Umbilical cord (tissue), 2 donors: ENCODE measurements around the gene FTSJ1. TPM values are rescaled to one million over a fixed set of nuclear protein-coding genes. Genes with fewer than 3 reads are reported as not detected.
"Not testable (repeated sequence)": the region's sequence is repeated elsewhere in the genome, so short reads cannot be mapped to it uniquely, and the experiment has no call there.

ENCODE experiments used
- DNase-seq: peaks from one replicate; pipeline ENCODE4 v3.0.0-alpha.2; 2015; ENCODE audit warnings: low spot score
- total RNA-seq: library from RNA; depleted of rRNA; stranded (reverse); fragments of >200 nt; gene quantifications from one replicate; pipeline ENCODE4 v1.2.3, GENCODE V29; 2014; ENCODE audit warnings: low replicate concordance; ENCODE audit not compliant: insufficient read depth

FTSJ1 gene
- 27.7 TPM for total RNA-seq

GRCh38 chrX:48475774-48476577 is at the start of gene FTSJ1:
Gene FTSJ1, plus strand, starts transcription at chrX:48476199. Its CDS starts 1,849 bp downstream, at chrX:48478048.
- peak; percentile 92 for DNase-seq

DNA sequence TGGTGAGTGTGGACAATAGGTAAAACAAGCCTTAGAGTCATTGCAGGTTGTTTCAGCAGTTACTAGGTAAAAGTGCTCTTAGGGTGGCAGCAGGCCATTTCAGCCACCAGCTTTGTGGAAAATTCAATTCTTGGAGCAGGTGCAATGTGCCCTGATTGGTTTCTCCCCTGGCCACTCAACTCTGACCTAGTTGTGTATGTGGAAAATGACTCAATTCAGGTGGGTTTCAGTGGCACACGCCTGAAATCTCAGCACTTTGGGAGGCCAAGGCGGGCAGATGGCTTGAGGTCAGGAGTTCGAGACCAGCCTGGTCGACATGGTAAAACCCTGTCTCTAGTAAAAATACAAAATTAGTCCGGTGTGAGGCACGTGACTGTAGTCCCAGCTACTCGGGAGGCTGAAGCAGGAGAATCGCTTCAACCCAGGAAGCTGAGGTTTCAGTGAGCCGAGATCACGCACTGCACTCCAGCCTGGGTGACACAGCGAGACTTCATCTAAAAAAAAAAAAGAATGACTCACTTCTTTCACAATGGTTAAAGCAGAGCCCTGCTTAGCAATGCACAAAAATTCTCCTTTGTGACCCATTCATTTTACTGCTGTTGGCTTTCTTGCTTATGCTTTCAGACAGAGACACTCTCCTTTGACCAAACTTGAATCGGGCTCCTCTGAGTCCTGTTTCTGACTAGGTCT is 48.8 kb upstream of the FTSJ1 start:
- not testable (repeated sequence) for DNase-seq

DNA sequence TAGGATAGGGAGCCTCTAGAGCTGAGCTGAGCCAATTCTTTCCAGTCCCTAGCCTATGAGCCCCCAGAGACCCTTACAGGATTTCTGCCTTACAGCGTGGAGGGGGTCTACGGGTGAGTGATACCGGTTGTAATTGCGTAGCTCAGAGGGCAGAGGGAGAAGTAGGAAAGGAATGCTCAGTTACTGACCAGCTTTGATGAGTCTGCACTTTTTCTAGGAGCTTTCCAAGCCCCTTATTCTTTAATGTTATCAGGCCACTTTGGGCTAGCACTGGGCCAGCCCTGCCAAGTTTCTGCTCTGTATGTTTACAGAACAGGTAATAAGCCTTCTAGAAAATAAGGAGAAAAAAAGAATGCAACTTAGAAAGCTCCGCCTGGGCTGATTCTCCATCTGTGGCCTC is 46.4 kb upstream of the FTSJ1 start:
- DNase-seq: not testable (repeated sequence)

GRCh38 chrX:48430166-48430565 is 45.8 kb upstream of the FTSJ1 start:
- DNase-seq: not testable (repeated sequence)

GRCh38 chrX:48433713-48434112 is 42.3 kb upstream of the FTSJ1 start:
- not testable (repeated sequence) for DNase-seq

- DNase-seq: not testable (repeated sequence)
Measured at GRCh38 chrX:48447201-48447600, 28.8 kb upstream of the FTSJ1 start.

DNA sequence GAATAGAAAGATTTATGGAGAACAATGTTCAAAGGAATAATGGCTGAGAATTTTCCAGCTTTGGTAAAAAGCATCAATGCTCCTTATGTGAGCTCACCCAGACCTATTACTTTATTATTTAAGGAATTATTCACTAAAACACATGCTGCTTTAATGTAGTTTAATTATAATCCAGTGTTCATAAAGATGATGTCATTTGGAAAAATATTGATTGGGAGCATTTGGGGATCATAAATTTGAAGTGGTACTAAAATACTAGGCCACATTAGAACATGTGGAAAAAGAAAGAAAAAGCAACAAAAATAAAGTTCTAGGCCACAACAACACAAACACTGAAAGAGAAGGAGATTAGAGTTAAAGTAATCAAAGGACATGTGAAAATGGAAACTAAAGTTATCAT is 25.9 kb upstream of the FTSJ1 start:
- no peak for DNase-seq

GRCh38 chrX:48451708-48452107 is 24.3 kb upstream of the FTSJ1 start:
- no peak for DNase-seq

DNA sequence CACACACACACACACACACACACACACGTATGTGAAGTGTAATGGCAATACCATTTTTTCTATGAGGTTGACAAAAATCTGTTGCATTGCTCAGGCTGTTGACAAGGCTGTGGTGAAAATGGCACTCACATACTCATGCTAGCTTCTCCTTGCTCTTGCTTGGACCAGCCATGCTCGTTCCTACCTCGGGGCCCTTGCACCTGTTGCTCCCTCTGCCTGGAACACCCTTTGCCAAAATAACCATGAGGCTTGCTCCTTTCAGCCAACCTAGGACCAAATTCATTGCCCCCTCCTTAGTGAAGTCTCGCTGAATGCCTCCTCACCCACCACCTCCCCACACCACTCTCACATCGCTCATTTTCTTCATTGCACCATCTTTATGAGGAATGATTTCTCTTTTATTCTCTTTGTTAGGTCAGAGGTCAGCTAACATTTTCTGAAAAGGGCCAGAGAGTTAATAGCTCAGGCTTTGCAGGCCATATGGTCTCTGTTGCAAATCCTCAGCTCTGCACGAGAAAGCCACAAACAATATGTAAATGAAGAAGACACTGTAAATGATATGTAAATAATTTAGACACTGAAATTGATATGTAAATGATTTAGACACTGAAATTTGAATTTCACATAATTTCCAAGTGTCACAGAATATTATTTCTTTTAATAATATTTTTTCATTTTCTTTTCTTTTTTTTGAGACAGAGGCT is 19.2 kb upstream of the FTSJ1 start:
- no peak for DNase-seq

- no peak for DNase-seq
Measured at GRCh38 chrX:48458711-48459110, 17.3 kb upstream of the FTSJ1 start.

DNA sequence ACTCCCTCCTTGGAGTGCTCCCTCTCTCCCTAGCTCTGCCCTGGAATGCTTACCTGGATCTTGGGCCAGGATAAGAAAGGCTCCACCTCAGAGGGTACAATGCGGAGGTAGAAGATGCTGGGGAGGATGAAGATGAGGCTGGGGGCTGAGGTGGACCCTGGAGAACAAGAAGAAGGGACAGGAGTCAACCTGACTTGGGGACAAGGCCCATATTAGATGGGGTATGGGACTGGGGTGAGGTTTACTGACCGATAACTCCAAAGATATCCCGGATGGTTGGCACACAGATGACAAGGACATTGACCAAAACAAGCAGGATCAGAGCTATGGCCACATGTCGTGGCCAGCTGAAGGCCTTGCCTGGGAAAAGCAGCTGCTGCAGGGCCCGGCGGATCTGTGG is 16.5 kb upstream of the FTSJ1 start:
- no peak for DNase-seq

DNA sequence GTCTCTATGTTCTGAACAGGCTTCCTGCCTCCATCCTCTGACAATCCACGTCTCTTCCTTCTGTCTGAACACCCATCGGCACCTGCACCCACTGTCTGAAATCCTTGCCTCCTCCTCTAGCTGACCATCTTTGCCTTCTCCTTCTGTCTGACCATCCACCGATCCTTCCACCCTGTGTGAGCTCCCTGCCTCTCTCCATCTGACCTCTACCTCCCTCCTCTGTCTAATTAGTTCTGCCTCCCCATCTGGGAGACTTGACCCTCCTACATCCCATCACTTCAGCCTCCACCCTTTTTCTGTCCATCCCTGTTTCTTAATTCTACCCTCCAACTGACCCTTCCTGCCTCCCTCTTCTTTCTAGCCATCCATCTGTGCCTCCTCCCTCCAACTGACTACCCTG is 16.0 kb upstream of the FTSJ1 start:
- DNase-seq: no peak

GRCh38 chrX:48460606-48461005 is 15.4 kb upstream of the FTSJ1 start:
- no peak for DNase-seq

- DNase-seq: no peak
Measured at GRCh38 chrX:48461830-48462229, 14.2 kb upstream of the FTSJ1 start.

- peak; percentile 18 for DNase-seq
Measured at GRCh38 chrX:48465336-48465933, 10.6 kb upstream of the FTSJ1 start.

- DNase-seq: no peak
Measured at GRCh38 chrX:48466696-48467095, 9.3 kb upstream of the FTSJ1 start.

DNA sequence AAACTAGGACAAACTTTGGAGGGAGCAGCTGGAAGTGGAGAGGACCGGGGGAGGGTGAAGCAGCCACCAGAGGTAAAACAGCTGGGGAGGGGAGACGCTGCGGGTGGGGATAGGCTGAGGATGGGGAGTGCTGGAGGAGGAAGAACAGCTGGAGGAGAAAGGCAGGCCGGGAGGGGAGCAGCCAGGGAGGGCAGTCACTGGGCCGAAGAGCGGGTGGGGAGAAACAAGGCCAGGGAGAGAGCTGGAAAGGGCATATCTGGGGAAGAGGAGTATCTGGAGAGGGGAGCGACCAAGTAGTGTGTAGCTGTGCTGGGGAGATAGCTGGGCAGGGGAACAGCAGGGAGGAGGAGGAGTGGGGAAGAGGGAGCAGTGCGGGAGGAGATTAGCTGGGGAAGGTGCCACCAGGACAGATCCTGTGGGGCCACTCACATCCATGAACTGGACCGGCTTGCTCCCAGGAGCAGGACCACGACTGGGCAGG is 8.7 kb upstream of the FTSJ1 start:
- peak; percentile 15 for DNase-seq

DNA sequence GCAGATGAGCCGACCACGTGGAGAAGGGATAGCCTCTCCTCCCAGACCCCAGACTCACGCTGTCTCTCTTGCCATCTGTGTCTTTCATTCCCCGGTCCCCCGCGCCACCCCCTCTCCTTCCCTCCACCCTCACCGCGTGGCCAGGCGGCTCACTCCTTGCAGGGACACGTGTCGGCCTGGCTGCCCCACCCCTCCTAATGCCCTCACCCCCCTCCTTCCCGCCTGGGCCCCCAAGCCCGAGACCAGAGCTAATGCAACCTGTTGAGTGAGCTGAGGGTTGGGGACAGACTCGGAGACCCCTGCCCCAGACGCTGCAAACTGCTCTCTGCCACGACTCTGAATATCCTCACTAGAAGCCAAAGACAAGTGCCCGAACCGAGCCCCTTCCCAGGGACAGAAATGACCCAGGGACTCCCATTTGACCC is 7.7 kb upstream of the FTSJ1 start:
- DNase-seq: no peak

- peak; percentile 1 for DNase-seq
Measured at GRCh38 chrX:48468693-48469691, 7.0 kb upstream of the FTSJ1 start.

DNA sequence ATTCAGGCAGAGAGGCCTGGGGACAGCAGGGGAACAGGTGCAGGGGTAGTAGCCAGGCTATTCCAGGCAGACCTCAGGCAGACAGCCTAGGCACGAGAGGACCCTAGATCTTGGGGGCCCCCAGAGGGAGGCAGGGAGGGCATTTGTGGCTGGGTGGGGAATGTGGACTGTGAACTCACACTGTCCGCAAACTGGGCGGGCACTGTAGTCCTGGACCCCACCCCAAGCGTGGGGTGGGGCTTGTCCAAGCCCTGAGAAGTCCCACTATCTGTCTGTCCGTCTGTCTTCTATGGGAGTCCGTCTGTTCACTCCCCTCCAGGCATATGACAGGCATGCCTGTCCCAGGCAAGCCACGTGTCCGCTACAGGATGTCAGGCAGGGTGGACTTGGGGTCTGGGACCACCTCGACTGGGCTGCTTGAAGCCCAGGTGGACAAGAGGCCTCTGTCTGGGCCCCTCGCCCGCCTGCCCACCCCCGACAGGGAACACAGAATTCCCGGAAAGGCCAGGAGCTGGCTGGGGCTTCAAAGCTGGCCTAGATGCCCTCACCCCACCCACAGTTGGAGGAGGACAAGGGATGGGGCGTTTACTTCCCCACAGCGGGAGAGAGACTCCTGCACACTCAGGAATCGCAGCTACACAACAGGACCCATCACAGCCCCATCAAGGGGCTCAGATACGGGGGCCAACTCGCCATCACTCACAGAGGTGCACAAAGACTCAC is 5.7 kb upstream of the FTSJ1 start, which contains the start of gene SLC38A5:
Gene SLC38A5 (minus strand): TSS at position 151 of the 723 bp plus-strand sequence. CDS start 2,336 bp downstream, outside the sequence.
- DNase-seq: no peak
